Activated CD4-positive, alpha-beta memory T cell treated with anti-CD3 and anti-CD28 coated beads for 36 hours (primary cell): ENCODE data around the gene CDH2. TPM values are rescaled to one million over a fixed set of nuclear protein-coding genes. Genes with fewer than 3 reads are reported as not detected.

Experiments
- CTCF ChIA-PET: fragments of 350-600 bp; sonication (Branson Sonifier 250); formaldehyde crosslinking; loops from one replicate; lab custom pipeline; 2021; ENCODE audit warnings: antibody characterized with exemption, inconsistent platforms; lab: Charles Lee
- POLR2A ChIA-PET: fragments of 350-600 bp; sonication (Branson Sonifier 250); formaldehyde crosslinking; loops from one replicate; lab custom pipeline; 2021; ENCODE audit warnings: antibody characterized with exemption; lab: Charles Lee
- DNase-seq: peaks from one replicate; pipeline ENCODE4 v3.0.0-alpha.2; 2020
- H3K27ac Mint-ChIP-seq: one replicate; pipeline ENCODE4 v1.8.0; 2021; ENCODE audit warnings: mixed read lengths
- H3K27me3 Mint-ChIP-seq: one replicate; pipeline ENCODE4 v1.8.0; 2021; ENCODE audit warnings: mixed read lengths
- H3K36me3 Mint-ChIP-seq: one replicate; pipeline ENCODE4 v1.8.0; 2021; ENCODE audit warnings: mixed read lengths
- H3K4me1 Mint-ChIP-seq: one replicate; pipeline ENCODE4 v1.8.0; 2021; ENCODE audit warnings: low read depth, mixed read lengths
- H3K4me3 Mint-ChIP-seq: one replicate; pipeline ENCODE4 v1.8.0; 2021; ENCODE audit warnings: mild to moderate bottlenecking, mixed read lengths
- H3K9me3 Mint-ChIP-seq: one replicate; pipeline ENCODE4 v1.8.0; 2021; ENCODE audit warnings: mixed read lengths
- intact Hi-C: fragments of 100-400 bp; cut with micrococcal nuclease; formaldehyde crosslinking; loops from one replicate; pipeline ENCODE4 v1.15.1; 2023
- total RNA-seq, 2 experiments: library from RNA; stranded (reverse); gene quantifications; one replicate each; pipeline ENCODE4 v1.2.3, GENCODE V29; 2021

The CDH2 gene
- total RNA-seq = not detected

DNA sequence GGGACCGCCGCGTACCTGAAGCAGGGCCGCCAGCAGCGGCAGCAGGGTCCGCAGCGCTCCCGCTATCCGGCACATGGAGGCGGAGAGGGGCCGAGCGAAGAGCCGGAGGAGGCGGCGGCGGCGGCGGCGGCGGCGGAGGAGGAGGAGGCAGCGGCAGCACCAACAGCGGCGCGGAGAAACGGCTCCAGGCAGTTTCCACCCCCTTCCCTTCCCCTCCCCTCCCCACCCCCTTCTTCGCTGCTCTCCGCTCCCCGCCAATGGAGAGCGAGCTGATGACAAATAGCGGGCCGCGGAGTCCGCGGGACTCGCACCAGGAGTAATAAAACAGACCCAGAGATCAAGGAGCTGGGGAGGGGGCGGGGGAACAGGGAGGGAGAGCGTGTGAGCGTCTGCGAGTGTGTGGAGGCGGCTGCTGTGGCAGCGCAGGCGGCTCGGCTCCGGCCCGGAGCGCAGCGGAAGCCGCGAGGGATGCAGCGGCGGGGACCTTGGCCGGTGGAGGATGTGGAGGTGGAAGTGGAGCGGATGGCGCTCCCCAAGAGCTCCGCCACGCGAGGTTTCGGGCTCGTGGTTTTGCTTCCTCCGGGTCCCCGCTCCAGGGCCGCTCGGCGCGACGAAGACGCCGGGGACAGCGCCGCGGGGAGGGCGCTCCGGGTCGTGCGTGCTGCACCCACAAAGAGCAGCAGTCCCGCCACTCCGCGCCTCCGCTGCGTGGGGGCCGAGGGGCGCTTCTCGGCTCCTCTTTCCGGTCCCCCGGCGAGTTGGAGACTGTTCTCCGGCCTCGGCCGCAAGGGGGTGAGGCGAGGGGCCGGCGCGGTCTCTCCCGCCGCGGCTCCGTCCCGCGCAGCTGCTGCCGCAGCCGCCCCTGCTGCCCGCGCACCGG lies at the start of gene CDH2:
TSS of gene CDH2 (minus strand) at position 183 of the 880 bp plus-strand sequence. CDS start at position 75, 108 bp downstream.
- Mint-ChIP-seq H3K36me3 (peaks cover 4% of the 10 kb centered on the region), H3K4me1 (peaks cover 7% of the 10 kb centered on the region), H3K9me3 (peaks cover 2% of the 10 kb centered on the region), H3K27me3 (peaks cover 35% of the 10 kb centered on the region), H3K4me3 (peak within 1 kb of the TSS; percentile 59), H3K27ac (no peak within 1 kb of the TSS)
- POLR2A ChIA-PET = no interaction called here
- CTCF ChIA-PET = no interaction called here
- DNase-seq = peak; percentile 15
- intact Hi-C loops = no loop called here

DNA sequence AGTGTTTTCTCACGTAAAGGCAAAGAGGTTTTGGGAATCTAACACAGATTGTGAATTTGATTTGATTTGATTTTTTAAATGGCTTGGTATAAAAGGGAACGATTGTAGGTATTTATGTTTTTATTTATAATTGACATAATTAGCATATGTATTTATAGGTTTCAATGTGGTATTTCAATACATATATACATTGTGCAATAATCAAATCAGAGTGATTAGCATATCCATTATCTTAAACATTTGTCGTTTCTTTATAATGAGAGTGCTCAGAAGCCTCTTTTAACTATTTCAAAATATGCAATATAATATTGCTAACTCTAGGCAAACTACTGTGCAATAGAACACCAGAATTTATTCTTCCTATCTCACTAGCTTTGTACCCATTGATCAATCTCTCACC lies 35.1 kb upstream of the CDH2 start:
- H3K27me3 Mint-ChIP-seq = no peaks in the 10 kb centered on the region
- no peak overlapping the region for H3K27ac Mint-ChIP-seq
- no peaks in the 10 kb centered on the region for H3K36me3 Mint-ChIP-seq
- DNase-seq = no peak
- intact Hi-C loops = no loop called here
- H3K9me3 Mint-ChIP-seq = peaks cover 19% of the 10 kb centered on the region
- ChIA-PET POLR2A (no interaction called here), CTCF (no interaction called here)
- H3K4me1 Mint-ChIP-seq = no peaks in the 10 kb centered on the region
- no peak overlapping the region for H3K4me3 Mint-ChIP-seq

DNA sequence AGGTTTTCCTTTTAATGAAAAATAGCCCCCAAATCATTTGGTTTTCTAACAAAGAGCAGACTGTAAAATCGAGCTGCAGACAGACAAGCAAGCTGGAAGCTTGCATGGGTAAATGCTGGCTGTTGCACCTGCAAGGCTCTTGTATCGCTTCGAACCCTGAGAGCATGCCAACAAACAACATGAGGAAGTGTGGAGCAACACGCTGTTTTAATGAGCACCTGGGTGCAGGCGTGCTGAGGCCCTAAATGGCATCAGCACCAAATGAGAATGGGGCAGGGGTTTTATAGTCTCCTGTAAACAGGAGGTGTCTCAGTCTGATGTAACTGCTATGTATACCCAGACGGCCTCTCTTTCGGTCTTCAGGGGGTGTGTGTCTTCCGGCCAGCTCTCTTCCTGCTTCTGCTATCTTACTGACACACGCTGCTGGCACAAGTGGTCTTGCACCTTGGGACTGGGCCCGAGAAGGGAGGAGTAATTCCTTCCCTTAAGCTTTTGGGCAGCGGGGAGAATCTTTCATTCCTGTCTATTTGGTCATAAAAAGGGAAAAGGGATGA lies 31.9 kb upstream of the CDH2 start:
- CTCF ChIA-PET = no interaction called here
- Mint-ChIP-seq H3K4me1 (no peaks in the 10 kb centered on the region), H3K27ac (no peak overlapping the region), H3K9me3 (peaks cover 19% of the 10 kb centered on the region), H3K36me3 (no peaks in the 10 kb centered on the region), H3K27me3 (no peaks in the 10 kb centered on the region), H3K4me3 (no peak overlapping the region)
- POLR2A ChIA-PET = no interaction called here
- no peak for DNase-seq
- intact Hi-C loops = no loop called here

DNA sequence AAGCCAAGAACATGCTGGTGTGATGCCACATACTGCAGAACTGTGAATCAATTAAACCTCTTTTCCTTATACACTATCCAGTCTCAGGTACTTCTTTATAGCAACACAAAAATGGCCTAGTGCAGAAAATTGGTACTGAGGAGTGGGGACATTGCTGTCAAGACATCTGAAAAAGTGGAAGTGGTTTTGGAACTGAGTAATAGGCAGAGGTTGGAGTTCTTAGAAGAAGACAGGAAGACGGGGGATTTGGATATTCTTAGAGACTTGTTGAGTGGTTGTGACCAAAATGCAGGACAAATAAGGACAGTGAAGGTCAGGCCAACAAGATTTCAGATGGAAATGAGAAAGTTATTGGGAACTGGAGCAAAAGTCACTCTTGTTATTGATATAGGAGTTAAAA lies 31.3 kb upstream of the CDH2 start:
- Mint-ChIP-seq H3K4me3 (no peak overlapping the region), H3K4me1 (no peaks in the 10 kb centered on the region), H3K9me3 (peaks cover 19% of the 10 kb centered on the region), H3K27ac (no peak overlapping the region), H3K36me3 (no peaks in the 10 kb centered on the region), H3K27me3 (no peaks in the 10 kb centered on the region)
- ChIA-PET POLR2A (no interaction called here), CTCF (no interaction called here)
- intact Hi-C loops = no loop called here
- DNase-seq = no peak

DNA sequence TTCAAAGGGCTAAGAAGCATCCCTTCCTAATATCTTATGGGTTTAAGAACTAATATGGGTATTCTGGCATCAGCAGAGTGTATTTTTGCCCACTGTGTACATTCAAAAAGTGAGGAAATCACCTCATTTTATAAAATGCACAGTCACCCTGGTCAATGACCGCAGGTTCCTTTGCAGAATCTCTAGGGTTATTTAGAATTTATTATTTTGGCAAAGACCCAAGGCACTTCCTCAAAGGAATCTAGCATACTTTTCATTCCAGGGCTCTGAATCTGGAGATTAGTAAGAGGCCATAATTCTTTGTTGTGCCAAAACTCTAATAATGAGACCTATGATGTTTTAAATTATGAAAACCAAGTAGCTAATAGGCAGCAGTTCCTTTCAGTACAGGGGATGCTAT lies 27.2 kb upstream of the CDH2 start:
- ChIA-PET POLR2A (no interaction called here), CTCF (no interaction called here)
- Mint-ChIP-seq H3K27me3 (no peaks in the 10 kb centered on the region), H3K4me1 (no peaks in the 10 kb centered on the region), H3K4me3 (no peak overlapping the region), H3K9me3 (peaks cover 31% of the 10 kb centered on the region), H3K36me3 (no peaks in the 10 kb centered on the region), H3K27ac (no peak overlapping the region)
- DNase-seq = no peak
- intact Hi-C loops = no loop called here

DNA sequence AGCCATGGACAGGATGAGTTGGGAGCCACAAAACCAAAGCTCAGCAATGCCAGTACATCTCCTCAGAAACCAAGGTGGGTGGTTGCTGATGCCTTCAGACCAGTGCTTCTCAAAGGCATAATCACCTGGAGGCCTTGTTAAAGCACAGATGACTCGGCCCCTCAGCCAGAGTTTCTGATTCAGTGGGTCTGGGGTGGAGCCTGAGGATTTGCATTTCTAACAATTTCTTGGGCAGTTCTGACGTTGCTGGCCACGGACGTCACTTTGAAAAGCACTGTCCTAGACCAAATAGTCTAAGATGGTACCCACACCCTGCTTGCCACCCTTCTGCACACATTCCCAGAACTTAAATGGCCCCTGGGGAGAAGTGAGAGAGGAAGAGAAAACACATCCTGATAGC lies 24.1 kb upstream of the CDH2 start:
- Mint-ChIP-seq H3K27ac (no peak overlapping the region), H3K36me3 (no peaks in the 10 kb centered on the region), H3K4me1 (no peaks in the 10 kb centered on the region), H3K9me3 (peaks cover 15% of the 10 kb centered on the region), H3K4me3 (no peak overlapping the region), H3K27me3 (no peaks in the 10 kb centered on the region)
- ChIA-PET POLR2A (no interaction called here), CTCF (no interaction called here)
- no peak for DNase-seq
- intact Hi-C loops = no loop called here

DNA sequence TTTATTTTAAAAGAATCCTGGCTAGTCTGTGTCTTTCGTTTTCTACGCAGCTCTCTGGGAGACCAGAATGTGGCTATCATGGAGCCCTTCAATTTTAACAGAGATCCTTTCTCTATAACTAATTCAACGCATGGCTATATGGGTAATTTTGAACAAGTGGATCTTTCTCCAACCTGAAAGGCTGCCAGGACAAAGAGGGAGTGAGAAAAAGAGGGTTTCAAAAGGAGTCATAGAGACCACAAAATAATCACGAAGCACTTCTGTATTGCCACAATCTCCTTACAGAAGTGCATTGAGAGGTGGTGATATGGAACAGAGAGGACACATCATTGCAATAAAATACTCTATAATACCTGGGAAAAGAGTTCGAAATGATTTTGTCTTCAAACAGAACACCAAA lies 21.7 kb upstream of the CDH2 start:
- Mint-ChIP-seq H3K27ac (no peak overlapping the region), H3K36me3 (no peaks in the 10 kb centered on the region), H3K9me3 (peaks cover 14% of the 10 kb centered on the region), H3K27me3 (no peaks in the 10 kb centered on the region), H3K4me3 (no peak overlapping the region), H3K4me1 (no peaks in the 10 kb centered on the region)
- intact Hi-C loops = no loop called here
- DNase-seq = no peak
- CTCF ChIA-PET = no interaction called here
- POLR2A ChIA-PET = no interaction called here

DNA sequence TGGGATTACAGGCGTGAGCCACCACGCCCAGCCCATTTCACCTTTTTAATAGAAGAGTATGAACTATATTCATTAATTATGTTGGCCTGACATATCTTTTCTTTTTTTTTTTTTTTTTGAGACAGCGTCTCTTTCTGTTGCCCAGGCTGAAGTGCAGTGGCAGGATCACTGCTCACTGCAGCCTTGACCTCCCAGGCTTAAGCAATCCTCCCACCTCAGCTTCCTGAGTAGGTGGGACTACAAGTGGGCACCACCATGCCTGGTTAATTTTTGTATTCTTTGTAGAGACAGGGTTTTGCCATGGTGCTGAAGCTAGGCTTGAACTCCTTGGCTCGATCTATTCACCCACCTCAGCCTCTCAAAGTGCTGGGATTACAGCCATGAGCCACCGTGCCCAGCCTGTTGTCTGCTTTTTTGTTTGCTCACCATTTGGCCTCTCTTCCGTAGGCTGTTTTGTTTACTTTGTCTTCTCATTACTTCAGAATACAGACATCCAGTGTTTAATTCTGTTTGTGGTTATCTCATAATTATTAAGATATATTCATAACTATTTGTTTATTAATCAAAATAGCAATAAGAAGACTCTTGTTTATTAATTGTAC lies 16.3 kb upstream of the CDH2 start:
- Mint-ChIP-seq H3K4me1 (no peaks in the 10 kb centered on the region), H3K4me3 (no peak overlapping the region), H3K36me3 (no peaks in the 10 kb centered on the region), H3K9me3 (peaks cover 2% of the 10 kb centered on the region), H3K27ac (no peak overlapping the region), H3K27me3 (no peaks in the 10 kb centered on the region)
- ChIA-PET POLR2A (no interaction called here), CTCF (no interaction called here)
- intact Hi-C loops = no loop called here
- DNase-seq = no peak

DNA sequence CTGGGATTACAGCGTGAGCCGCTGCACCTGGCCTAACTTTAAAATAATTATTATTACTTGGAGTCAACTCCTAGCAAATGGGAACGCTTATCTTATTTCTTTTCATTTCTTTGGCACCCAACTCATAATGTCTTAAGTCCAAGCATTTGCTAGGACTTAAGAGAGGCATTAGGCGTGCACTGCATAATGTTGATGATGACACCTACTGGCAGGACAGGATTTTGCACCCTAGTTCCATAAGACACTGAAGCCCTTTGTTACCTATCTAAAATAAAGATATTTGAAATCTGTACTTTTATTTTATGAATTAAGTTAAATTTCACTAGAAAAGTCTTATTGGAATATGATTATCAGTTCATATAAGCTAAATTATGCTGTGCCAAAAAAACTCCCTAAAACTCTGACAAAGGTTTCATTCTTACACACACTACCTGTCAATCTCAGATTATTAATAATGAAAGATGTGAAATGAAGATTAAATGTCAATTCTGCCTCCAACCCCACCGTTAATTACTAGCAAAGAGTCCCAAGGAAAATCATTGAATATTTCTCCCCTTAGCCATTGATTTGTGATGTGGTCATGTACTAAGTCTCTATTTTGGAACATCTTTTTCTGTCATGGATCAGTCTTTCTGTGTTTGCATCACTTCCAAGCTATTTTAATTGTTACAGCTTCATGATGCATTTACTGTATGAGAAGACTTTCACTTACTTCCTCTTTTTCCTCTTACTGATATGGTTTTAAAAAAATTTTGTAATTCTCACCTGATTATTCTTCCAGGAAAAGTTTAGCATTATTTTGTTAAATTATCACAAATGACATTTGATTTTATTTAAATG lies 12.7 kb upstream of the CDH2 start:
- H3K9me3 Mint-ChIP-seq = peaks cover 2% of the 10 kb centered on the region
- intact Hi-C loops = loop anchor here (2.0 to 5.0 kb wide), 2 partner anchors 502 to 585 kb away; no protein-coding TSS in a partner anchor
- H3K27ac Mint-ChIP-seq = no peak overlapping the region
- H3K27me3 Mint-ChIP-seq = no peaks in the 10 kb centered on the region
- POLR2A ChIA-PET = no interaction called here
- H3K36me3 Mint-ChIP-seq = no peaks in the 10 kb centered on the region
- H3K4me1 Mint-ChIP-seq = no peaks in the 10 kb centered on the region
- no peak overlapping the region for H3K4me3 Mint-ChIP-seq
- CTCF ChIA-PET = no interaction called here
- DNase-seq = peak; percentile 14

DNA sequence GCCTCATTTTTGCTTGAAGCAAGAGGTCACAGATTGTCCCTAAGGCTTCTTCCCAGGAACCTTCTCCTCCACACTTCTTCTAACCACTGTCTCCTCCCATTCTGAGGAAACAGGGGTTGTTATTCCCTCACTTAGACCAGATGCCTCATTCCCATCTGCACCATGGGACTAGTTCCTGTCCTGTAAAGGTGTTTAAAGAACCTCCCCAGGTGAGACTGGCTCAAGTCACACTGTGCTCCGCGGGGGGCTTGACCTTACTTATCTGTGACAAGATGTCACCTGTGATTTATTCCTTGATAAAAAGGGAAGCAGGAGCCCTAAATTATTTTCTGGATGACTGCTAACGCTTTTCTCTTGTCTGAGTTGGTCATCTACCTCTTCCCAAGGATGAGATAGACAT lies 8.2 kb upstream of the CDH2 start:
- ChIA-PET CTCF (no interaction called here), POLR2A (no interaction called here)
- Mint-ChIP-seq H3K27ac (no peak overlapping the region), H3K36me3 (no peaks in the 10 kb centered on the region), H3K4me3 (no peak overlapping the region), H3K27me3 (no peaks in the 10 kb centered on the region), H3K9me3 (peaks cover 2% of the 10 kb centered on the region), H3K4me1 (no peaks in the 10 kb centered on the region)
- intact Hi-C loops = loop anchor here (5.0 kb wide), 1 partner anchor 498 kb away; no protein-coding TSS in a partner anchor
- DNase-seq = no peak

DNA sequence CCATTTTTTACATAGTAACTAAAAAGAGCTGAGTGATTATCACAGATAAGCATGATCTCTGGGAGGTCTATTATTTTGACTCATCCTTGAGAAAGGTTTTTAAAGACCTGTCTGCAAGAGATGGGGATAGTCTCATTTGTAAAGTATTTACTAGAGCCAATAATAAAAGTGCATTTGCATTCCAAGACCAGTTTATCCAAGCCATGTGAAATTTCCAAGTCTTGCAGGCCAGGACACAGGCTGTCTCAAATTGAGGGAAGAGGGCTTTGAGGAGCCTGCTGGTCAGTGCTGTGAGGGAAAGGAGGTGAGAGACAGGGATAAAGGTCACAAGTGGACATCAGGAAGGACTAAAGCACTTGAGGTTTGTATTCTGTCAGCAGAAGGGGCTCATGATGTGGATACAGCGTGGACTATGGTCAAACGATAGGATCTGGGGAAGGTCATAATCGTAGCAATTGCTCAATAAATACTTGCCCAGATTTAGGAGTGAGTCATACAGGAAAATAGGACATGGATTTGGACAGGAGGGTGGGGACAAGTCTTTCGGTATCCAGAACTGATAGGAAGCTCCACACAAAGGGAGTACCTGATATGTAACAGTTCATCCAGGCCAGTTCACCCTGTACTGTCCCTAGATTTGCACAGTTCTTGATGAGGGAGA lies 6.6 kb upstream of the CDH2 start:
- H3K36me3 Mint-ChIP-seq = no peaks in the 10 kb centered on the region
- peaks cover 12% of the 10 kb centered on the region for H3K27me3 Mint-ChIP-seq
- intact Hi-C loops = no loop called here
- H3K4me1 Mint-ChIP-seq = no peaks in the 10 kb centered on the region
- H3K4me3 Mint-ChIP-seq = no peak overlapping the region
- H3K27ac Mint-ChIP-seq = no peak overlapping the region
- ChIA-PET CTCF (no interaction called here), POLR2A (no interaction called here)
- no peaks in the 10 kb centered on the region for H3K9me3 Mint-ChIP-seq
- DNase-seq = no peak

DNA sequence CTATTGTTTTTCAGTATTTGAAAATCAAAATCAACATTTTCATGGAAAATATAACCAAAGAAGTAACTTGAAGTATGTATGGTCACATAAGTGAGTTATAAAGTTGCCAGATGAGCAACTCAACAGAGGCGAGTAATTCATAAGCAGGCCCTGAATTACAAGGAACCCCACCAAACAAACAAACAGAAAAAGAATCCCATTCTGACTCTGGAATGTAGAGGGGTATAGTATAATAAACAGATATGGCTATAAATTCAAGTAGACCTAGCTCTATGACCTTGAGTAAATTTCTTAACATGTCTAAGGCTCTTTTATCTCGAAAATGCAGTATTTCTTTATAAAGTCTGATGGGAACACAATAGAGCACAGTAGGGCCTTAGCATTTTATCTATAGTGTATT lies 4.7 kb upstream of the CDH2 start:
- Mint-ChIP-seq H3K4me1 (peaks cover 2% of the 10 kb centered on the region), H3K27ac (no peak overlapping the region), H3K9me3 (no peaks in the 10 kb centered on the region), H3K4me3 (no peak overlapping the region), H3K36me3 (no peaks in the 10 kb centered on the region), H3K27me3 (peaks cover 18% of the 10 kb centered on the region)
- ChIA-PET POLR2A (no interaction called here), CTCF (no interaction called here)
- intact Hi-C loops = no loop called here
- DNase-seq = no peak
